T47D (cell line): Measurements from ENCODE around the gene WNT10A.

Experiments
- DNase-seq, 2 experiments: peaks; one replicate each; pipeline versions ENCODE4 v3.0.0 to v3.0.0-alpha.2; 2011 to 2012; ENCODE audit warnings: low read depth in 1 of 2, low spot score in 1 of 2
- JUND ChIP-seq: IDR thresholded peaks from 2 replicates; pipeline ENCODE4 v1.6.1; 2012; ENCODE audit warnings: low read depth
- in situ Hi-C: cut with HindIII; loops from 2 replicates; pipeline ENCODE4 v1.10.0; 2016; ENCODE audit warnings: low sequenced_read_pairs, low pct_unique_long_range_greater_than_20kb

The WNT10A gene

DNA sequence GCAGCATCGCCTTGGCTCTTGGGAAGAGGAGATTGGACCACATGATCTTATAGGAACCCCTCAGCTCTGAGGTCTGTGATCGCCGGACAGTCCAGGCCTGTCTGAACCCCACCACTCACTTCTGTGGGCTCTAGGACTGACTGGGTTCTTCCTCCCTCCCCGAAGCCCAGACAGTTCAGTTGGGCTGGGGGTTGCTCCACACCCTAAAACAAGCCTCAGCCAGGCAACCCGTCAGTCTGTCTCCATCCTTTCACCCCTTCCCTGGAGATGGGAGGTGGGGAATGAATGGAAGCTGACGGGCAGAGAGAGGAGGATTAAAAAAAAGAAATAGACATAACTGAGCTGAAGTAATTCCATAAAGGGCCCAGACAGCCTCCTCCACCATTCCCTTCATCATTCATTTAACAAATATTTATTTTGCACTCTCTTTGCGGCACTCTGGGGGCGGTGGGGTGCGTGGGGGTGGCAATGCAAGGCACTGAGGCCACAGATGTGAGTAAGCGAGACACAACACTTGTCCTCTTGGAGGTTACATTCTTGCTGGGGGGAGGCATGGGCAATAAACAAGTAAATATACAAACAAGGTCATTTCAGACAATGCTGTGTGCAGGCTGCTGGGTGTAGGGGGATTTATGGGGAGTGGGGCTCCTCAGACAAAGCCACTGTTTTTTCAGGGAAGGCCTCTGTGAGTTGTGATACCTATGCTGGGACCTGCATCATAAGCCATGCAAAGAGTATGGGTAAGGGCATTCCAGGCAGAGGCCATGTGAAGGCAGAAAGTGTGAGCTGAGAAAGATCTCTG is 12.9 kb downstream of the WNT10A start:
- in situ Hi-C loops = no loop called here
- DNase-seq = no peak
- no peak for TF ChIP-seq JUND

DNA sequence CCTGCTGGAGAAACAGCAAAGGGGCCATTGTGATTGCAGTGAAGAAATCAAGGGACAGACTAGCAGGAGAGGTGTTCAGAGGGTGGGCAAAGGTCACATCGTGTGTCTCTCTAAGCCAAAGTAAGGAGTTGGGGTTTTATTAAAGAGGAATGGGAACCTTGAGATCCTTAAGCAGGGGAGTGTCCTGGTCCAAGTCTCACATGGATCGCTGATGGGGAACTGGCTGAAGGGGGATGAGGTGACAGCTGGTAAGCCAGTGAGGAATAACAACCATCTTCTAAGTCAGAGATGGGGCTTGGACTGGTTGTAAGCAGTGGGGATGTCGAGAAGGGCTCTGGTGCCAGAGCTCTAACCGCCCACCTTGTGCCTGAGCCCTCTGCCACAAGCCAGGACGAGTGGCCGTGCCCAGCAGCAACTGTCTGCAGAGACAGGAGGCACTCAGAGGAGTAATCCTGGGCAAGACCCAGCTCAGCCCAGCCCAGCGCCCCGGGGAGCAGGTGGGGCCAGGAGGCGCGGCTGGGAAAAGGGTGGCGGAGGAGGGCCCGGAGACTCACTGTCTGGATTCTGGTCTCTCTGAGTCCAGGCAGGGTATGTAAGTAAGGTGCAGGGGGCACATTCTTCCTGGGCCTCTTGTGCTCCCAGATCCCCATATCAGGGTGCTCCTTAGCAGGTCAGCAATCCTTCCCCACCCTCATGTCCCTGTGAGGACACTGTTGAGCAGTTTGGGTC is 13.7 kb downstream of the WNT10A start:
- in situ Hi-C loops = no loop called here
- no peak for DNase-seq
- TF ChIP-seq JUND = no peak

DNA sequence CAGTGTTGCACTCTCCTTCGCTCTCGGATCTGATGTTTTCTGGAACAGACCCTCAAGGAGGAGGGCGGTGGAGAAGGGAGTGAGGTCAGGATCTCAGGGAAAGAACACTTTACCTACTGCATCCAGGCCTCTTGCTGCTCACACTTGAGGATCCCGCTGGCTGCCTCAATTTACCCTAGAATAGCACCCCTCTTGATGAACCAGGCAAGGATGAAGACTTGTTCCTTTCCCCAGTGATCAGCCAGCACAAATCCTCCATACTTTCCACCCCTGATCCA is 14.2 kb downstream of the WNT10A start:
- no peak for DNase-seq
- no peak for TF ChIP-seq JUND
- in situ Hi-C loops = no loop called here

DNA sequence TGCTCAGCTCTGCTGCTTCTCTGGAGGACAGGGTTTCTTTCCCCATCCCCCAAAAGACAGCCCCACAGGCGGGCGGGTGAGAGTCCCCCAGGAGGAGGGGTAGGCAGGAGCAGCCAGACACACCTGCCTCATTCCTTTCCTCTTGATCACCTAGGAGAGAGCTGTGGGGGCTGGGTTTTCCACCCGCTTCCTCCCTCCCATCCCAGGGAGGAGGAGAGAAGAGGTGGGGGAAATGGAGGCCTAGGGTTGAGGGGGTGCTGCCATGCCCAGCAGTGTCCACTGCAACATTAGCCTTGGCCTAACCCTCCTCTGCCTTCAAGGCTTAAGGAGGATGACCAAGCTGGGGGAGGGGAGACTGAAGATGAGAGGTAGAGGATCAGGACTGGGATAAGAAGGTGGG is 14.7 kb downstream of the WNT10A start:
- no peak for DNase-seq
- no peak for TF ChIP-seq JUND
- in situ Hi-C loops = no loop called here

DNA sequence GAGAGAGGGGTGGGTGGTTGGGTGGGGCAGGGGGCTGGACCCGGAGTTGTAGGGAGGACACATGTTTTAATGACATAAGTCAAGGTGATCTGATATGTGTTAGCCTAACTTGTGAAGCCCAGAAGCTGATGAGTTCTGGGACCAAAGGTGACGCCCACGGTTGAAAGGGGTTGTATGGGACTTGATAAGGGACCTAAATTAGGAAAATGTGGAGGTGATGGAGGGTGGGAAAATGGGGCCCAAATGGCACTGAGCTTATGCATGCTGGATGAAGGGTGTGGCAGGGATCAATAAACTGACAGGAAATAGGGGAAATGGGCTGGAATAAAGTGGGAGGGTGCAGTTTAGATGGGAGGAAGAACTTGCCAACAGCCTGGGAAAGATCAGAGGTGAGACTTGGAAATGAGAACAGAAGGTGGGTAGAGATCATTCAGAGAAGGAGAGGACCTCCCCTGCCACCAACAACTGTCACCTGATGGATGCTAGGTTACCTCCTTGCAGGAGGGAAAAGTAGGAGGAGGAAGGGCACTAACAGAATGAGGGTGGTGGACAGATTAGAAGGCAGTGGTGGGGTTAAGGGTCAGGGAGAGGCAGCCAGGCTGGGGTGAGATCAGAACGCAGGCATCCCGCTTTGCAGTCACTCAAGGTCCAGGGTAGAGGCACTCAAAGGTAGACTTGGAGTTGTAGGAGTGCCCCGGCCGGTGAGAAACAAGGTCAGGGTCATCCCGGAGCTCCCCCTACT is 15.3 kb downstream of the WNT10A start:
- no peak for TF ChIP-seq JUND
- DNase-seq = no peak
- in situ Hi-C loops = no loop called here

DNA sequence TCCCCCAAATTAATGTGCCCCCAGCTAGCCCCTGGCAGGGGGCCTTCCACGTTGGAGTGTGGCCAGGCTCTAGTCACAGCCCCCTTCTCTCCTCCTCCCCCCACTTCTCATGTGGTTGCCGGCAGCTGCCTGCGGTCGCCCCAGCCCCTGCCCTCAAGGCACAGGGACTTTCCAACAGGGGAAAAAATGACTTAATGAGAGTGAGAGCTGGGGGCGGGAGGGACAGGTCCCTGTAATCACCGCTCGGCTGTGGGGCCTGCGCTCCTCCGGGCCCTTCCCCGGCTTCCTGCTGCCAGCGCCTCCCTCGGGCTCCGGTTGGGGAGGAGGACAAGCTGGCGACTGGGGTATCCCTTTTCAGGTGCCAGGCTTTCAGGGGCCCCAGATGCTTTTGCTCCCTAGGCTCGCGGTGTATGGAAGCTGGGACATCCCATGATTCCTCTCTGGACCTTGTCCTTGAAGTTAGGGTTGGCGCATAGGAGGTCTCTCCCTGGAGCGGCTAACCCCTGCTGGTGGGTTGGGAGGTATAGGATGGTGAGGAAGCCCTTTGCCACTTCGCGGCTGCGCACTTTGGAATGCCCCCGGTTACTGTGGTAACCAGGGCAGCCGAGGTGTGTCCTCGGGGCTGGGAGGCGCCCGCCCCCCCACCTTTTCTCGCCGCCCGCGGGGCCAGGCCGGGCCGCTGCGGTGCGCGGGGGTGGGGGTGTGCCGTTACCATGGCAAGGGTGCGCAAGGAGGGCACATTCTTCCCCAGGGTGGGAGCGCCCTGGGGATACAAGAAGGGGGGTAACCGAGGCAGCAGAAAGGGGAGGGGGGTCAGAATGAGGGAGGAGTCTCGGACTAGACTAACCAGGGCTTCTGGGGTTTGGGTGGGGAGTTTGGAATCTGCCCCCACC is 16.1 kb downstream of the WNT10A start:
- in situ Hi-C loops = no loop called here
- TF ChIP-seq JUND = no peak
- no peak for DNase-seq

DNA sequence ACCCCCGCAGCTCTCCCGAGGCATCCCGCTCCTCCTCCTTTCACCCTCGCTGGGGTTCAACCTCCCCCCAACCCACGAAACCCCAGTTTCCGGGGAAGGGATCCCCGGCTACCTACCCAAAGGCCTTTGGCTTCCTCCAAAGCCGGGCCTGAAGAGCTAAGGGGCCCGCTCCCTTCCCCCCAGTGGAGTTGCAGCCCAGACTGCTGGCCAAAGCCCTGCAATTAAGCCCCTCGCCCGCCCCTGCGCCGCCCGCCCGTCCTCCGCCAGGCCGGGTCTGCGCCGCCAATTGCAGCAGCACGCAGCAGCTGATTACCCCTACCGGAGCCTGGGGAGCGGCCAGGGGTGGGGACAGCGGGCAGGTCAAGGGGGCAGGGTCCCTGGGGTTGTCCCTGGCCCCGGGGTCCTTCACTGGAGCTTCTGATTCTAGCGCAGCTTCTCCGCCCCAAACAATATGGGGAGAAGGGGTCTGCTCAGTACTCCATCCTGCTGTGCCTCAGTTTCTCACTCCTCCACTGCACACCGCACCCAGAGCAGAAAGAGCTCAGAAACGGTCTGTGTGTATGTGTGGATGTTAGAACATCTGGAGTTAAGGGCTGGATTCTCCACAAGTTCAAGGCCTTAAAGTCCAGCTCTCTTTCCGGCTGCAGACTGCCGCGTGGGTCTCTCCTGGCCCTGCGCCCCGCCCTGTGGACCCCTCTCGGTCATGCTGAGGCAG is 16.9 kb downstream of the WNT10A start:
- in situ Hi-C loops = no loop called here
- TF ChIP-seq JUND = no peak
- DNase-seq = no peak

DNA sequence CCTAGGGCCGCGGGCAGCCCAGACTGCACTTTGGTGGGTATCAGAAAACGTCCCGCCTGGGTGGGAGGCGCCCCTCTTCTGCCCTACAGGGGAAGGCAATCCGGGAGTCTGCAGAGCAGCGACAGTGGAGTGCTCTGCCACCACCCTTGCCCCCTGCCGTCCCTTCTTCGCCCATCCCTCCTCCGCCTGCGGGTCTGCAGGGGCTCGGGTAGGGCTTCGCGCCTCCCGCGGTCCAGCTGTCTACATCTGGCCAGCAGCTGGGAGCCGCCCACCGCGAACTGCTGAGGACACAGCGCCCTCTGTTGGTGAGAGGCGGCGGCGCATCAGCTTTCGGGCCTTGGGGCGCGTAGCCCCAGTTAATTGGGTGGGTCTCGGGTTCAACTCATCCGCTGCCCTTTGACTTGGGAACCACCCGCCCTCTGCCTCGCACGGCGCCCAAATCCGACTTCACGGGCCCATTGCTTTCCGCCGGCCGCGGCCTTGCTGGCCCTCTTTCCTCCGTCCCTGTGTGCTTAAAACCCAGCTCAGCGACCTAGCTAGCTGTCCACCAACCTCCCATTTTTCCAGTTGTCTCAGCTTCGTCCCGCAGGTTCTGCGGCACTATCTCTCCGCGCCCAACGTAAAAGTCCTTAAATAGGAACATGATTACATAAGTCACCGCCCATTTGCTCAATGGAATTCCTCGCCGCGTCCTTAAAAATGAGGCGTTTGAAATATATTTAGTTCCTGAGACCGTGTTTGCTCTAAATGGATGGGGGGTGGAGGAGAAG is 17.6 kb downstream of the WNT10A start:
- DNase-seq = peak; percentile 34 to 50
- in situ Hi-C loops = no loop called here
- no peak for TF ChIP-seq JUND

DNA sequence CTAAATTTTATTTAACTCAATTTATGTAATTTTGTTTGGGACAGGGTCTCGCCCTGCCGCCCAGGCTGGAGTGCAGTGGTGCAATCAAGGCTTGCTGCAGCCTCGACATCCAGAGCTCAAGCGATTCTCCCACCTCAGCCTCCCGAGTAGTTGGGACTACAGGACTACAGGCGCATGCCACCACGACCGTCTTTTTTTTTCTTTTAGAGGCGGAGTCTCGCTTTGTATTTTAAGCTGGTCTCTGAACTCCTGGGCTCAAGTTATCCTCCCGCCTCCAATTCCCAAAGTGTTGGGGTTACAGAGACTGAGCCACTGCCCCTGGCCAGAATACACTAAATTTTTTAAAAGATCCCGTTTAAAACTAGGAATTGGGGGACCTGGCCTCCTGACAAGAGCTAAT is 18.5 kb downstream of the WNT10A start:
- no peak for TF ChIP-seq JUND
- in situ Hi-C loops = no loop called here

DNA sequence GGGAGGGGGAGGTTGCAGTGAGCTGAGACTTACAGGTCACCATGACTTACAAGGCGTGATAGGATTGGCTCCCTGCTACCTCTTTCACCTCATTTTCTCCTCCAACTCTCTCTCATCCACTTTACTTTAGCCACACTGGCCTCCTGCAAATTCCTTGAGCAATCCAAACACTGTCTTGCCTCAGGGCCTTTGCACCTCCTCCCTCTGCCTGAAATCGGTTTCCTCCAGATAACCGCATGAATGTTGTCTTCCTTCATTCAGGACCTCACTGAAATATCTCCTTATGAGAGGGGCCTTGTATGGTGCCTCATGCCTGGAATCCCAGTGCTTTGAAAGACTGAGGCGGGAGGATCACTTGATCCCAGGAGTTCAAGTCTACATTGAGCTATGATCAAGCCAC is 21.8 kb downstream of the WNT10A start:
- TF ChIP-seq JUND = no peak
- no peak for DNase-seq
- in situ Hi-C loops = no loop called here

More for the DNA sequence above, 18.5 kb downstream of the WNT10A start:
- no peak for DNase-seq

DNA sequence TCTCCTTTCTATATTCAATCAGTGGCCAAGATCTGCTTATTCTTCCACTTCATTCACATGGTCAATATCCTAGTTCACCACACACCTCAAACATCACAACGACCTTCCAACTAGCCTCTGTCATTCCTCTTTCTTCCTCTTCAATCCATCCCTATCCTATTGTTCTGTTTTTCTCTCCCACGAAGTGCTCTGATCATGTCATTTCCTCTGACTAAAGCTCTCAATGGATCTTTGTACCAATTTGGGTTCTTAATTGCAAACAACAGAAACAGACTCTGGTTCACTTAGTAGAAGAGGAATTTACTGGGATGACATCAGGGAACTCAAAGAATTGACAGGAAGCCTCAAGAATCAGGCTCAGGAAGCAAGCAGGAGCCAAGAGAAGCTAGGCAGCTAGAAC is 23.5 kb downstream of the WNT10A start:
- DNase-seq = no peak
- TF ChIP-seq JUND = no peak
- in situ Hi-C loops = no loop called here
